OCI-LY7 (cell line): Measurements from ENCODE around the gene RNF43. TPM values are rescaled to one million over a fixed set of nuclear protein-coding genes. Genes with fewer than 3 reads are reported as not detected.

ENCODE experiments used
- BruUV-seq: library from RNA; stranded (reverse); fragments of 400-500 nt; replicated peaks from 2 replicates; lab custom pipeline; 2021; lab: Mats Ljungman, UMichigan
- CTCF ChIA-PET: fragments of 300-600 bp; sonication (Branson Sonifier 250); formaldehyde crosslinking; loops from one replicate; lab custom pipeline; 2022; ENCODE audit warnings: antibody characterized with exemption; ENCODE audit not compliant: unreplicated experiment; lab: Charles Lee
- POLR2A ChIA-PET: fragments of 300-600 bp; sonication (Branson Sonifier 250); formaldehyde crosslinking; loops from one replicate; lab custom pipeline; 2022; ENCODE audit warnings: antibody characterized with exemption; lab: Charles Lee
- DNase-seq: peaks from one replicate; pipeline ENCODE4 v3.0.0-alpha.2; 2015; ENCODE audit warnings: low spot score
- H2AFZ ChIP-seq: fragments of 200-600 bp; sonication (generic), shearing (Covaris generic); 2 replicates; pipeline ENCODE4 v1.6.1; 2014; ENCODE audit warnings: mild to moderate bottlenecking, antibody characterized with exemption, low read length, moderate library complexity
- H3K27ac ChIP-seq: fragments of 200-600 bp; sonication (generic); 2 replicates; pipeline ENCODE4 v1.5.1; 2014; ENCODE audit warnings: mixed run types, low read depth, mild to moderate bottlenecking, moderate library complexity, low read length, inconsistent platforms; ENCODE audit not compliant: poor library complexity, severe bottlenecking
- H3K36me3 ChIP-seq: fragments of 200-600 bp; sonication (generic); 2 replicates; pipeline ENCODE4 v1.6.1; 2014; ENCODE audit warnings: mild to moderate bottlenecking, antibody characterized with exemption, low read length, moderate library complexity, mixed read lengths; ENCODE audit not compliant: insufficient read depth
- H3K4me1 ChIP-seq: fragments of 200-600 bp; sonication (generic); 2 replicates; pipeline ENCODE4 v1.5.1; 2014; ENCODE audit warnings: mild to moderate bottlenecking, low read length; ENCODE audit not compliant: insufficient read depth, poor library complexity, severe bottlenecking
- H3K4me2 ChIP-seq: fragments of 200-600 bp; sonication (generic); 2 replicates; pipeline ENCODE4 v1.6.1; 2014; ENCODE audit warnings: mild to moderate bottlenecking, low read length
- H3K4me3 ChIP-seq: fragments of 200-600 bp; sonication (generic); 2 replicates; pipeline ENCODE4 v1.5.1; 2014; ENCODE audit warnings: mild to moderate bottlenecking, low read depth, low read length; ENCODE audit not compliant: poor library complexity, severe bottlenecking
- H3K79me2 ChIP-seq: fragments of 200-600 bp; sonication (generic); 2 replicates; pipeline ENCODE4 v1.6.1; 2016; ENCODE audit warnings: low read depth, mild to moderate bottlenecking, low read length, moderate library complexity, mixed read lengths; ENCODE audit not compliant: insufficient read depth
- H3K9me2 ChIP-seq: fragments of 200-600 bp; sonication (generic); 2 replicates; pipeline ENCODE4 v1.6.1; 2016; ENCODE audit warnings: mild to moderate bottlenecking, low read length, mixed read lengths; ENCODE audit not compliant: insufficient read depth
- H3K9me3 ChIP-seq: fragments of 200-600 bp; sonication (generic); 2 replicates; pipeline ENCODE4 v1.6.1; 2014; ENCODE audit warnings: mild to moderate bottlenecking, mixed run types, low read length, mixed read lengths
- H4K20me1 ChIP-seq: fragments of 200-600 bp; sonication (generic); 2 replicates; pipeline ENCODE4 v1.6.1; 2014; ENCODE audit warnings: mild to moderate bottlenecking, antibody characterized with exemption, low read length, moderate library complexity, mixed read lengths; ENCODE audit not compliant: insufficient read depth
- CTCF ChIP-seq: fragments of 200-600 bp; sonication (generic); conservative IDR thresholded peaks from 2 replicates; pipeline ENCODE4 v1.5.1; 2014; ENCODE audit warnings: mild to moderate bottlenecking, antibody characterized with exemption, low read length, moderate library complexity, mixed read lengths
- EZH2phosphoT487 ChIP-seq: fragments of 200-600 bp; sonication (generic); IDR thresholded peaks from 2 replicates; pipeline ENCODE4 v1.6.1; 2018; ENCODE audit warnings: low read depth, borderline replicate concordance, mild to moderate bottlenecking, mixed run types, antibody characterized with exemption, low read length, moderate library complexity, mixed read lengths
- intact Hi-C: fragments of 100-400 bp; cut with micrococcal nuclease; formaldehyde crosslinking; loops from one replicate; pipeline ENCODE4 v1.10.0; 2022; ENCODE audit not compliant: unreplicated experiment
- total RNA-seq, 2 experiments: library from RNA; depleted of rRNA in 1 of 2; stranded (reverse); fragments of >200 nt in 1 of 2; shearing (Covaris generic) in 1 of 2; gene quantifications; 2 replicates each; pipeline ENCODE4 v1.2.3, GENCODE V29; 2014 to 2022

The RNF43 gene
- total RNA-seq, 2 experiments from 2014 or later: 0.19 to 0.80 TPM

- ChIA-PET CTCF (no interaction called here), POLR2A (interaction anchor here (0.5 to 0.7 kb wide), 3 partner anchors 36 to 880 kb away, joined by 3 to 4 read pairs (median 3); no protein-coding TSS in a partner anchor)
- H2AFZ ChIP-seq: no peak overlapping the region
- no peaks in the 10 kb centered on the region for H3K79me2 ChIP-seq
- H3K4me2 ChIP-seq: no peak overlapping the region
- H3K9me3 ChIP-seq: no peaks in the 10 kb centered on the region
- no TSS peak for BruUV-seq
- no peaks in the 10 kb centered on the region for H4K20me1 ChIP-seq
- no peak overlapping the region for H3K27ac ChIP-seq
- H3K36me3 ChIP-seq: no peaks in the 10 kb centered on the region
- peak; percentile 61 for TF ChIP-seq CTCF
- TF ChIP-seq EZH2phosphoT487: no peak
- intact Hi-C loops: no loop called here
- H3K4me1 ChIP-seq: peaks cover 7% of the 10 kb centered on the region
- DNase-seq: peak; percentile 6
- H3K9me2 ChIP-seq: no peaks in the 10 kb centered on the region
- H3K4me3 ChIP-seq: no peak overlapping the region
Observed at GRCh38 chr17:58432806-58433573, 15.7 kb upstream of the RNF43 start.

DNA sequence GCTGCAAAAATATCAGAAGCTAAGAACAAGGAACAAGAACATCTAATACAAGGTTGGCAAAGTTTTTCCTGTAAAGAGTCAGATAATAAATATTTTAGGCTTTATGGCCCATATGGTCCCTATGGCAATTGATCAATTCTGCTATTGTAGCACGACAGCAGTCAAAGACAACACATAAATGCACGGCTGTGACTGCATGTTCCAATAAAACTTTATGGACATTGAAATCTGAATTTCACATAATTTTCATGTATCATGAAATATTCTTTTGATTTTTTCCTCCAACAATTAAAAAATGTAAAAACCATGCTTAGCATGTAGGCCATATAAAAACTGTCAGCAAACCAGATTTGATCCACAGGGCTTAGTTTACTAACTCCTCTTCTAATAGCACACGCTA is 10.5 kb upstream of the RNF43 start:
- no peak for TF ChIP-seq EZH2phosphoT487
- TF ChIP-seq CTCF: no peak
- BruUV-seq: no TSS peak
- intact Hi-C loops: no loop called here

GRCh38 chr17:58421711-58422110 is 4.4 kb upstream of the RNF43 start:
- Histone ChIP-seq H4K20me1 (no peaks in the 10 kb centered on the region), H3K9me2 (no peaks in the 10 kb centered on the region), H3K27ac (no peak overlapping the region), H3K4me3 (no peak overlapping the region), H3K4me2 (no peak overlapping the region), H3K79me2 (no peaks in the 10 kb centered on the region), H3K9me3 (no peaks in the 10 kb centered on the region), H3K4me1 (peaks cover 18% of the 10 kb centered on the region), H2AFZ (no peak overlapping the region), H3K36me3 (no peaks in the 10 kb centered on the region)
- intact Hi-C loops: no loop called here
- BruUV-seq: no TSS peak
- TF ChIP-seq CTCF (no peak), EZH2phosphoT487 (no peak)
- ChIA-PET CTCF (no interaction called here), POLR2A (no interaction called here)
- no peak for DNase-seq

More for the DNA sequence above, 10.5 kb upstream of the RNF43 start:
- no peak for DNase-seq
- no peaks in the 10 kb centered on the region for H4K20me1 ChIP-seq
- H3K9me2 ChIP-seq: no peaks in the 10 kb centered on the region
- ChIA-PET POLR2A (interaction anchor here (0.6 to 1.3 kb wide), 5 partner anchors 11 to 208 kb away, joined by 3 to 5 read pairs (median 3); no protein-coding TSS in a partner anchor), CTCF (no interaction called here)
- no peak overlapping the region for H3K4me3 ChIP-seq
- peak overlapping the region; percentile 36 for H3K4me2 ChIP-seq
- no peak overlapping the region for H3K27ac ChIP-seq
- no peaks in the 10 kb centered on the region for H3K36me3 ChIP-seq
- H3K4me1 ChIP-seq: peaks cover 9% of the 10 kb centered on the region
- no peaks in the 10 kb centered on the region for H3K9me3 ChIP-seq
- H2AFZ ChIP-seq: peak overlapping the region; percentile 60; the same call in 1 of the 2 replicates
- no peaks in the 10 kb centered on the region for H3K79me2 ChIP-seq
